22Rv1 (cell line): ENCODE results near the gene DMD.

Experiments used
- CTCF ChIP-seq: fragments of 450-650 bp; IDR thresholded peaks from 2 replicates; pipeline ENCODE4 v1.5.1; 2017; ENCODE audit warnings: mild to moderate bottlenecking
- ZFX ChIP-seq: fragments of 450-650 bp; IDR thresholded peaks from 2 replicates; pipeline ENCODE4 v1.6.1; 2017; ENCODE audit warnings: antibody characterized with exemption, borderline replicate concordance

GRCh38 chrX:31383991-31384390, 1827.4 kb downstream of the DMD start:
- TF ChIP-seq CTCF (no peak), ZFX (no peak)
